HepG2 (cell line): ENCODE results near the gene STRN4. TPM values are rescaled to one million over a fixed set of nuclear protein-coding genes. Genes with fewer than 3 reads are reported as not detected.

Experiments
- ATAC-seq: fragments of 200-7000 bp; cut with Tn5 transposase; 3 replicates; pipeline ENCODE4 v1.9.1; 2020; ENCODE audit warnings: mild to moderate bottlenecking, moderate library complexity
- BruUV-seq: library from RNA; stranded (reverse); fragments of 400-500 nt; replicated peaks from 2 replicates; lab custom pipeline; 2021; lab: Mats Ljungman, UMichigan
- CTCF ChIA-PET: fragments of 300-600 bp; formaldehyde crosslinking; extraction: SDS; loops from one replicate; lab custom pipeline; 2021; ENCODE audit warnings: low total read pairs, inconsistent platforms, low intra/inter-chr PET ratio; lab: Yijun Ruan, JAX
- POLR2A ChIA-PET: fragments of 350-600 bp; sonication (Branson Sonifier 250); formaldehyde crosslinking; loops from one replicate; lab custom pipeline; 2020; ENCODE audit warnings: antibody characterized with exemption, inconsistent platforms; lab: Yijun Ruan, JAX
- DNase-seq: peaks from one replicate; pipeline ENCODE4 v3.0.0-alpha.2; 2015; ENCODE audit warnings: low spot score
- FAIRE-seq: peaks from 3 replicates; lab custom pipeline; 2011; peaks lifted over from hg19 to GRCh38; lab: Jason Lieb, UNC
- H2AFZ ChIP-seq: one replicate; pipeline ENCODE4 v1.6.1; 2011; ENCODE audit warnings: low read length, inconsistent platforms
- H3K27ac ChIP-seq: fragments of 300-600 bp; 3 replicates; pipeline ENCODE4 v1.8.0; 2011; ENCODE audit warnings: mixed run types, mild to moderate bottlenecking, mixed read lengths, low read length, inconsistent platforms; ENCODE audit not compliant: insufficient read depth; ENCODE audit errors: extremely low read length
- H3K27me3 ChIP-seq, 2 experiments: fragments of 200-600 bp in 1 of 2; 2 replicates in 1 of 2; 3 replicates in 1 of 2; pipeline versions ENCODE4 v1.6.0 to v1.8.0; 2011; ENCODE audit warnings: low read length in 2 of 2, mild to moderate bottlenecking in 2 of 2, moderate library complexity in 2 of 2, inconsistent platforms in 1 of 2; ENCODE audit not compliant: insufficient read depth in 2 of 2, control insufficient read depth in 1 of 2
- H3K36me3 ChIP-seq, 2 experiments: fragments of 200-600 bp in 1 of 2; replicated peaks in 1 of 2; 2 replicates in 1 of 2; 3 replicates in 1 of 2; pipeline versions ENCODE4 v1.5.1 to v1.8.0; 2011; ENCODE audit warnings: low read length in 2 of 2, inconsistent platforms in 1 of 2; ENCODE audit not compliant: insufficient read depth in 2 of 2, control insufficient read depth in 1 of 2
- H3K4me1 ChIP-seq: 2 replicates; pipeline ENCODE4 v1.5.1; 2012; ENCODE audit warnings: low read length, inconsistent platforms; ENCODE audit not compliant: insufficient read depth
- H3K4me2 ChIP-seq: 2 replicates; pipeline ENCODE4 v1.6.0; 2011; ENCODE audit warnings: low read depth, low read length, inconsistent platforms
- H3K4me3 ChIP-seq, 3 experiments: fragments of 200-600 bp in 1 of 3; sonication (generic), shearing (Covaris generic) in 1 of 3; replicated peaks in 1 of 3; 2 replicates each; pipeline ENCODE4 v1.5.1; 2011 to 2016; ENCODE audit warnings: low read length in 3 of 3, inconsistent platforms in 2 of 3, low read depth in 2 of 3, mild to moderate bottlenecking in 2 of 3, control low read depth in 1 of 3, mixed read lengths in 1 of 3; ENCODE audit not compliant: insufficient read depth in 1 of 3
- H3K79me2 ChIP-seq: one replicate; pipeline ENCODE4 v1.6.1; 2011; ENCODE audit warnings: low read length, inconsistent platforms; ENCODE audit not compliant: insufficient read depth
- H3K9ac ChIP-seq: 2 replicates; pipeline ENCODE4 v1.6.0; 2011; ENCODE audit warnings: mild to moderate bottlenecking, low read depth, low read length, inconsistent platforms; ENCODE audit not compliant: insufficient read depth
- H3K9me3 ChIP-seq: 2 replicates; pipeline ENCODE4 v1.5.1; 2012; ENCODE audit warnings: mild to moderate bottlenecking, low read length
- H4K20me1 ChIP-seq: 2 replicates; pipeline ENCODE4 v1.6.0; 2011; ENCODE audit warnings: inconsistent platforms, mild to moderate bottlenecking, low read length, moderate library complexity; ENCODE audit not compliant: insufficient read depth
- AGO2 ChIP-seq: fragments of 200-400 bp; formaldehyde crosslinking; optimal IDR thresholded peaks from 2 replicates; pipeline ENCODE3; 2017; ENCODE audit warnings: mild to moderate bottlenecking, low read depth, low read length, moderate library complexity
- MED8 ChIP-seq: sonication (generic); formaldehyde crosslinking; IDR thresholded peaks from 2 replicates; pipeline ENCODE4 v1.8.1; 2023; ENCODE audit warnings: mild to moderate bottlenecking, missing genetic modification reagents; ENCODE audit not compliant: insufficient replicate concordance
- SP1 ChIP-seq, 2 experiments: fragments of 450-650 bp in 1 of 2; sonication (generic) in 1 of 2; formaldehyde crosslinking in 1 of 2; IDR thresholded peaks; 2 replicates each; pipeline versions ENCODE4 v1.4.0 to v1.6.1; 2016 to 2020; ENCODE audit warnings: missing genetic modification reagents in 1 of 2
- ZBTB33 ChIP-seq: sonication (generic); formaldehyde crosslinking; IDR thresholded peaks from 2 replicates; pipeline ENCODE4 v1.4.0; 2020; ENCODE audit warnings: missing genetic modification reagents
- ZFP90 ChIP-seq: sonication (generic); formaldehyde crosslinking; IDR thresholded peaks from 2 replicates; pipeline ENCODE4 v1.8.0; 2022; ENCODE audit warnings: missing genetic modification reagents, mild to moderate bottlenecking, inconsistent platforms, borderline replicate concordance
- WGBS: methylation state at CpG from one replicate; pipeline ENCODE4 v1.1.6; 2017; ENCODE audit warnings: low lambda C conversion rate; 5-methylcytosine and 5-hydroxymethylcytosine counted together
- in situ Hi-C: cut with HindIII; loops from 2 replicates; pipeline ENCODE4 v1.10.0; 2017; ENCODE audit warnings: low pct_unique_long_range_greater_than_20kb; ENCODE audit not compliant: extremely low pct_ligation_motif_present
- intact Hi-C: fragments of 100-400 bp; cut with micrococcal nuclease; formaldehyde crosslinking; loops from one replicate; pipeline ENCODE4 v1.10.0; 2022; ENCODE audit not compliant: unreplicated experiment
- polyA plus RNA-seq, 8 experiments: library from polyadenylated mRNA; depleted of rRNA in 3 of 8; stranded (reverse) in 7 of 8; unstranded in 1 of 8; fragments of >200 nt; fragmentation: Illumina TruSeq in 4 of 8; extraction: Trizol in 4 of 8; gene quantifications; 2 replicates each; pipeline versions ENCODE4 v1.2.1 to v1.2.3, GENCODE V29; 2011 to 2016; ENCODE audit warnings: low read depth in 4 of 8, missing spikeins in 1 of 8, mixed read lengths in 1 of 8; ENCODE audit not compliant: insufficient read depth in 1 of 8
- total RNA-seq, 5 experiments: library from RNA; depleted of rRNA; stranded (reverse); fragments of >200 nt; fragmentation: Illumina TruSeq; extraction: Trizol; gene quantifications; 2 replicates each; pipeline ENCODE4 v1.2.3, GENCODE V29; 2016; ENCODE audit warnings: low read depth in 1 of 5

The STRN4 gene
- total and polyA plus RNA-seq, 2 of the 13 experiments (the other 11 are each of a cell fraction or from before 2014, with no cell fraction given), result 43.1 to 57.3 TPM

- H2AFZ ChIP-seq, result no peak overlapping the region
- no peak overlapping the region for H3K9ac ChIP-seq
- H3K27ac ChIP-seq, result no peak overlapping the region
- CTCF ChIA-PET, result interaction anchor here (2.8 kb wide), 1 partner anchor 23 kb away, joined by 22 read pairs; no protein-coding TSS in a partner anchor
- DNase-seq (no peak), FAIRE-seq (no peak), ATAC-seq (no peak)
- BruUV-seq, result no TSS peak
- H3K4me2 ChIP-seq, result no peak overlapping the region
- intact Hi-C loops (loop anchor here (1.0 kb wide), 1 partner anchor 23 kb away; no protein-coding TSS in a partner anchor), in situ Hi-C loops (no loop called here)
- H3K9me3 ChIP-seq, result no peaks in the 10 kb centered on the region
- no peak overlapping the region for H3K4me3 ChIP-seq
- H3K27me3 ChIP-seq, result no peaks in the 10 kb centered on the region
- peaks cover 60 to 95% of the 10 kb centered on the region in 2 experiments for H3K36me3 ChIP-seq
- TF ChIP-seq SP1 (IDR thresholded peaks at IDR 0.05) (no peak), SP1 (CRISPR knock-in tag; IDR thresholded peaks at IDR 0.05) (no peak), AGO2 (peak; percentile 22)
- 100% methylated on average over 3 of the region's 11 CpGs for WGBS
- peaks cover 13% of the 10 kb centered on the region; the same call in 1 of the 2 replicates for H4K20me1 ChIP-seq
- H3K79me2 ChIP-seq, result no peaks in the 10 kb centered on the region
- H3K4me1 ChIP-seq, result no peaks in the 10 kb centered on the region
- POLR2A ChIA-PET, result interaction anchor here (1.3 kb wide), 1 partner anchor 10 kb away, joined by 3 read pairs; no protein-coding TSS in a partner anchor
Observed at GRCh38 chr19:46727757-46728156, 18.5 kb downstream of the STRN4 start.

GRCh38 chr19:46726971-46727501 lies 19.2 kb downstream of the STRN4 start:
- H3K27me3 ChIP-seq, result no peaks in the 10 kb centered on the region
- no peaks in the 10 kb centered on the region for H3K9me3 ChIP-seq
- H3K4me1 ChIP-seq, result peaks cover 3% of the 10 kb centered on the region
- peaks cover 56 to 95% of the 10 kb centered on the region in 2 experiments for H3K36me3 ChIP-seq
- no peak for FAIRE-seq
- no peak overlapping the region for H3K4me2 ChIP-seq
- in situ Hi-C loops (no loop called here), intact Hi-C loops (no loop called here)
- ATAC-seq, result no peak
- H4K20me1 ChIP-seq, result peaks cover 13% of the 10 kb centered on the region; the same call in 1 of the 2 replicates
- ChIA-PET POLR2A (no interaction called here), CTCF (interaction anchor here (2.8 kb wide), 1 partner anchor 23 kb away, joined by 22 read pairs; no protein-coding TSS in a partner anchor)
- H3K4me3 ChIP-seq, result no peak overlapping the region
- DNase-seq, result no peak
- H3K79me2 ChIP-seq, result no peaks in the 10 kb centered on the region
- 100% methylated on average over 6 of the region's 14 CpGs for WGBS
- TF ChIP-seq ZFP90 (no peak), ZBTB33 (CRISPR knock-in tag) (no peak), MED8 (CRISPR knock-in tag) (no peak)
- no peak overlapping the region for H3K27ac ChIP-seq
- H3K9ac ChIP-seq, result no peak overlapping the region
- TSS peak; percentile 26 for BruUV-seq
- H2AFZ ChIP-seq, result no peak overlapping the region
